Measurements from ENCODE around the gene KANSL3.
"Not testable (repeated sequence)": the region's sequence is repeated elsewhere in the genome, so short reads cannot be mapped to it uniquely, and the experiment has no call there.

The KANSL3 gene

DNA sequence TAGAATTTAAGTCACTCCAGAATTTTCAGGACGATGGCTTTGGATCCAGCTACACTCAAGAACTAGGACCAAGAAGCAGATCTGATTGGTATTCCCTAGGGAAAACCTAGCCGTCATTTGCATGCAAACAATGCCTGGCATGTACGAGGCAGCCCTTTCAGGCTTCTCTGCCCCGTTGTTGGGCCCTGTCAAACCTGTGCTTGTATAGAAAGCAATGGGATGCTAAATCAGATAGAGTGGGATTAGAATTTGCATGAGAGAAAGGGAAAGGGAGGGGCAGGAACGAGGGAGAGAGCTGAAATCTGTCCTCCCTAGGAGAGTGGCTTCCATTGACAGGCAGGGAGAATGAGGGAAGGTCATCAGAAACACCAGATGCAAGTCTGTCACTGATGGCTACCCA, 73.0 kb downstream of the KANSL3 start:
- Histone ChIP-seq H3K4me3 (no peak overlapping the region), H3K27me3 (no peaks in the 10 kb centered on the region), H3K9me3 (peaks cover 0 to 5% (median 0%) of the 10 kb centered on the region in 3 donors), H3K27ac (no peak overlapping the region), H3K36me3 (no peaks in the 10 kb centered on the region), H3K4me1 (no peaks in the 10 kb centered on the region)
- TF ChIP-seq, protein P1, sequence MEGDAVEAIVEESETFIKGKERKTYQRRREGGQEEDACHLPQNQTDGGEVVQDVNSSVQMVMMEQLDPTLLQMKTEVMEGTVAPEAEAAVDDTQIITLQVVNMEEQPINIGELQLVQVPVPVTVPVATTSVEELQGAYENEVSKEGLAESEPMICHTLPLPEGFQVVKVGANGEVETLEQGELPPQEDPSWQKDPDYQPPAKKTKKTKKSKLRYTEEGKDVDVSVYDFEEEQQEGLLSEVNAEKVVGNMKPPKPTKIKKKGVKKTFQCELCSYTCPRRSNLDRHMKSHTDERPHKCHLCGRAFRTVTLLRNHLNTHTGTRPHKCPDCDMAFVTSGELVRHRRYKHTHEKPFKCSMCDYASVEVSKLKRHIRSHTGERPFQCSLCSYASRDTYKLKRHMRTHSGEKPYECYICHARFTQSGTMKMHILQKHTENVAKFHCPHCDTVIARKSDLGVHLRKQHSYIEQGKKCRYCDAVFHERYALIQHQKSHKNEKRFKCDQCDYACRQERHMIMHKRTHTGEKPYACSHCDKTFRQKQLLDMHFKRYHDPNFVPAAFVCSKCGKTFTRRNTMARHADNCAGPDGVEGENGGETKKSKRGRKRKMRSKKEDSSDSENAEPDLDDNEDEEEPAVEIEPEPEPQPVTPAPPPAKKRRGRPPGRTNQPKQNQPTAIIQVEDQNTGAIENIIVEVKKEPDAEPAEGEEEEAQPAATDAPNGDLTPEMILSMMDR (IDR thresholded peaks at IDR 0.05): no peak
- no peak for DNase-seq
- intact Hi-C loops (cut with DNase I; ENCODE audit: low total_unique reads): no loop called here

DNA sequence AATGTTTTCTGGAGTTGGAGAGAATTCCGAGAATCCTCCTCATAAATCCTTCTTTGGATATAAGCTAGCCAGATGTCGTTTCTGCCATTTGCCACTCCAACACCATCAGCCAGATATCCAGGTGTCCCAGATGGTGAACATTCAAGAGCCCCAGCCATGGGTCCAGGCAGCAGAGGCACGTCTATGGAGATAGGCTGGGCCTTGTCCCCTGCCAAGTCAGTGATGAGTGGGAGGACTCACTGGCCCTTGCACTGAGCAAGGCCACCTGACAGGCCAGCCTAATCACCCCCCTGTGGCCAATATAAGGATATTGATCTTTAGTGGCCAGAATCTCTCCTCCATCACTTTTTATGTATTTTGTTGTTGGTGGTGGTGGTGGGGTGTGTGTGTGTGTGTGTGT, 73.5 kb downstream of the KANSL3 start:
- TF ChIP-seq, protein P1 (IDR thresholded peaks at IDR 0.05): no peak
- H3K4me1 ChIP-seq: no peaks in the 10 kb centered on the region
- no peak overlapping the region for H3K4me3 ChIP-seq
- H3K27me3 ChIP-seq: no peaks in the 10 kb centered on the region
- no peak overlapping the region for H3K27ac ChIP-seq
- H3K36me3 ChIP-seq: no peaks in the 10 kb centered on the region
- intact Hi-C loops (cut with DNase I; ENCODE audit: low total_unique reads): loop anchor here (5.0 kb wide), 1 partner anchor 47 kb away; no protein-coding TSS in a partner anchor
- peaks cover 0 to 5% (median 0%) of the 10 kb centered on the region in 3 donors for H3K9me3 ChIP-seq
- DNase-seq: no peak

DNA sequence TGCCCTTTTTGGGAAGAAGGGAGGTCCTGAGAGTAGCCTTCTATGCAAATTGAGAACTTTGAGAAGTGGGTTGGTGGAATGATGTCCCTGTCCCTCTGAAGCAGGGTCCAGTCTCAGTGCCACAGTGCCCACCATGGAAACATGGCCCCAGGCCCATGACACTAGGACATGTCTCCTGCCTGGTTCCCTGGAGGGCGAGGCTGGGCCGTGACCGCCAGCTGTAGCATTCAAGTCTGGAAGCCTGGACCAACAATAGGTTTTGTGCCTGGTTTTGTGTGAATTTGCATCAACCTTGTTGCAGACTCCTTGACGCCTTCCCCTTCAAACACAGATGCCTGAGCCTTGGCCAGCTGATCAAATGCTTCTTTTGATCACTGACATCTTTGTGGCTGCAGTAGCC, 74.1 kb downstream of the KANSL3 start:
- Histone ChIP-seq H3K27me3 (no peaks in the 10 kb centered on the region), H3K27ac (no peak overlapping the region), H3K4me1 (no peaks in the 10 kb centered on the region), H3K4me3 (no peak overlapping the region), H3K36me3 (no peaks in the 10 kb centered on the region), H3K9me3 (peaks cover 0 to 5% (median 0%) of the 10 kb centered on the region in 3 donors)
- intact Hi-C loops (cut with DNase I; ENCODE audit: low total_unique reads): loop anchor here (5.0 kb wide), 1 partner anchor 47 kb away; no protein-coding TSS in a partner anchor
- no peak for DNase-seq
- TF ChIP-seq, protein P1 (IDR thresholded peaks at IDR 0.05): no peak

DNA sequence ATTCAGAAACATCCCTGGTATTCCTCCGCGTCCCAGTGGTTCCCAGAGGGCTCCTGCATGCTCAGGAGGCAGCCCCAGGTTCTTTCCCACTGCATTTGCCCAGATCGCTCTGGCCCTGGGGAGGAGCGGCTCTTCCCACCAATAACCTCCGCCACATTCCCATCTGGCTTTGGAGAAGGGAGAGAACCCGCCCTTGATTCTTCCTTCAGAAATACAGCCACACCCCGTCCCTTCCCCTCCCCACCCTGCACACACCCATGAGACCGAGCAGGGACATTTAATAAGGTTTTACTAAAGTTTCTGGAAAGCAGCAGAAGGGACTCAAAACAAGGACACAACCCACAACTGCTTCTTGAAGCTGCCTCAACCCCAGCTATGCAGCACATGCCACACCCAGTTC, 79.6 kb downstream of the KANSL3 start:
- Histone ChIP-seq H3K9me3 (peaks cover 0 to 5% (median 0%) of the 10 kb centered on the region in 3 donors), H3K27ac (no peak overlapping the region), H3K4me3 (no peak overlapping the region), H3K4me1 (peaks cover 0 to 17% (median 12%) of the 10 kb centered on the region in 4 donors), H3K27me3 (no peaks in the 10 kb centered on the region), H3K36me3 (peaks cover 0 to under 1% (median 0%) of the 10 kb centered on the region in 3 donors)
- TF ChIP-seq, protein P1 (IDR thresholded peaks at IDR 0.05): no peak
- DNase-seq: no peak
- intact Hi-C loops (cut with DNase I; ENCODE audit: low total_unique reads): loop anchor here (10.0 kb wide), 1 partner anchor 154 kb away; no protein-coding TSS in a partner anchor

DNA sequence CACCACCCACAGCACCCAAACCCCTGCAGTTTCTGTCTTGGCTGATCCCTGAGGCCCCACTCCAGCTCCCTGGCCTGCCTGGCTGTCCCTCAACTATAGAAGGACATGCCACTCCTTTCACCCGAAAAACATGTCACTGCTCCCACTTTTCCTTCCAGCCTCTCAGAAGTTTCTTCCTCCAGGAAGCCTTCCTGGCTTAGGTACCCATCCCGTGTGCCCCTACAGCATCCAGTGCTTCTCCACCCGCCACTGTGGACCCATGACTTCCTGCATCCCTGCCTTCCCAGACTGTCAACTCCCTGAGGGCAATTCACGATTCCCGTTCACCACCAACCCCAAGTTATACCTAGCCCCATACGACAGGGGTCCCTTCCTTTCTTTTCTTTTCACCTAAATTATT, 80.1 kb downstream of the KANSL3 start:
- Histone ChIP-seq H3K27ac (no peak overlapping the region), H3K27me3 (no peaks in the 10 kb centered on the region), H3K36me3 (peaks cover 0 to 5% (median 3%) of the 10 kb centered on the region in 3 donors), H3K4me1 (peaks cover 0 to 18% (median 12%) of the 10 kb centered on the region in 4 donors), H3K9me3 (peaks cover 0 to 5% (median 0%) of the 10 kb centered on the region in 3 donors), H3K4me3 (no peak overlapping the region)
- TF ChIP-seq, protein P1 (IDR thresholded peaks at IDR 0.05): no peak
- DNase-seq: no peak
- intact Hi-C loops (cut with DNase I; ENCODE audit: low total_unique reads): loop anchor here (10.0 kb wide), 1 partner anchor 153 kb away; no protein-coding TSS in a partner anchor

DNA sequence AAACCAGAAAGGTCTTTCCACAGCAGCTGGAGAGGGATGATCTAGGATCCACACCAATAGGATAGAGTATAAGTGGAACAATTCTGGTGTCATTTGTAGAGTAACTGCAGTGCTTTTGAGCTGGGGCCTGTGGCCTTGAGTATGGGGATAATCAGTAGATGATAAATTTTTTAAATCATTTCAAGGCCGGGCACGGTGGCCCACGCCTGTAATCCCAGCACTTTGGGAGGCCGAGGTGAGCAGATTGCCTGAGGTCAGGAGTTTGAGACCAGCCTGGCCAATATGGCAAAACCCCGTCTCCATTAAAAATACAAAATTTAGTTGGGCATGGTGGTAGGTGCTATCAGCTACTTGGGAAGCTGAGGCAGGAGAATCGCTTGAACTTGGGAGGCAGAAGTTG, 80.7 kb downstream of the KANSL3 start:
- H3K4me3 ChIP-seq, H3K9me3 ChIP-seq, DNase-seq, H3K27me3 ChIP-seq, H3K27ac ChIP-seq: not testable (repeated sequence)
- H3K4me1 ChIP-seq: peaks cover 0 to 18% (median 12%) of the 10 kb centered on the region in 4 donors
- peaks cover 0 to 11% (median 10%) of the 10 kb centered on the region in 3 donors for H3K36me3 ChIP-seq
- intact Hi-C loops (cut with DNase I; ENCODE audit: low total_unique reads): loop anchor here (10.0 kb wide), 1 partner anchor 153 kb away; no protein-coding TSS in a partner anchor

Measured in tibial artery (tissue), 4 donors.